ENCODE results near the gene ADGB.

GRCh38 chr6:146709036-146709622 lies 110.4 kb downstream of the ADGB start:
- TF ChIP-seq CTCF (IDR thresholded peaks at IDR 0.05) (no peak), POLR2A (IDR thresholded peaks at IDR 0.05) (no peak)

Data from right lobe of liver (tissue), 4 donors.